GM12873 (cell line): Measurements from ENCODE around the gene CECR2.

Source experiments
- CTCF ChIP-seq: IDR thresholded peaks from 2 replicates; pipeline ENCODE4 v1.5.1; 2012; ENCODE audit warnings: low read depth, mild to moderate bottlenecking, moderate library complexity, low read length, control low read depth; ENCODE audit not compliant: insufficient read depth; ENCODE audit errors: missing control alignments

Gene CECR2

GRCh38 chr22:17541476-17541875 is 172.2 kb downstream of the CECR2 start:
- TF ChIP-seq CTCF = no peak

GRCh38 chr22:17542452-17542851 is 173.2 kb downstream of the CECR2 start:
- no peak for TF ChIP-seq CTCF

GRCh38 chr22:17548010-17548755 is 178.9 kb downstream of the CECR2 start:
- TF ChIP-seq CTCF = no peak

GRCh38 chr22:17548756-17549035 is 179.4 kb downstream of the CECR2 start:
- TF ChIP-seq CTCF = no peak

GRCh38 chr22:17549183-17549582 is 179.9 kb downstream of the CECR2 start:
- TF ChIP-seq CTCF = no peak

- TF ChIP-seq CTCF = no peak
Observed at GRCh38 chr22:17549655-17550054, 180.4 kb downstream of the CECR2 start.

GRCh38 chr22:17552737-17553136 is 183.5 kb downstream of the CECR2 start:
- TF ChIP-seq CTCF = no peak
